IPS-NIHi11 (cell line): Measurements from ENCODE around the gene BCAR3.
"Not testable (repeated sequence)": the region's sequence is repeated elsewhere in the genome, so short reads cannot be mapped to it uniquely, and the experiment has no call there.

ENCODE experiments used
- DNase-seq: peaks from one replicate; pipeline ENCODE4 v3.0.0; 2012; ENCODE audit warnings: mixed read lengths, low spot score

The BCAR3 gene

GRCh38 chr1:93668951-93669350 lies 12.7 kb downstream of the BCAR3 start:
- no peak for DNase-seq

DNA sequence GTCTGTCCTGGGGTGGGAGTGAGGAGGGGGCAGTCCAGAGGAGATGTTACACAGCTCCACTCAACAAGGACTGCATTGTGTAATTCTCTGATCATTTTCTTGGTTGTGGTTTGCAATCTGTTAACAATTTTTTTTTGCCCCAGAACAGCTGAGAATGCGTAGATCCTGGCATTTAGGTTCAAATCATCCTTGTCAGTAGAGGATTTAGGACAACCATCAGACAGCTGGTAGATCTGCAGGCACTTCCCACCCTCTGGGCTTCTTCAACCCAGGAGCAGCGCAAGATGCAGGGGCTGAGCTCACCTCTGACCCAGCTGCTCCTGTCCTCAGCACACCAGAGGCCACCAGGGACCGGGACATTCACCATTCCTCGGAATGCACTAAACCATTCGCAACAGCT lies 13.5 kb downstream of the BCAR3 start:
- DNase-seq: no peak

GRCh38 chr1:93667642-93668041 lies 14.0 kb downstream of the BCAR3 start:
- no peak for DNase-seq

GRCh38 chr1:93666613-93667384 lies 14.8 kb downstream of the BCAR3 start:
- peak; percentile 63 for DNase-seq

DNA sequence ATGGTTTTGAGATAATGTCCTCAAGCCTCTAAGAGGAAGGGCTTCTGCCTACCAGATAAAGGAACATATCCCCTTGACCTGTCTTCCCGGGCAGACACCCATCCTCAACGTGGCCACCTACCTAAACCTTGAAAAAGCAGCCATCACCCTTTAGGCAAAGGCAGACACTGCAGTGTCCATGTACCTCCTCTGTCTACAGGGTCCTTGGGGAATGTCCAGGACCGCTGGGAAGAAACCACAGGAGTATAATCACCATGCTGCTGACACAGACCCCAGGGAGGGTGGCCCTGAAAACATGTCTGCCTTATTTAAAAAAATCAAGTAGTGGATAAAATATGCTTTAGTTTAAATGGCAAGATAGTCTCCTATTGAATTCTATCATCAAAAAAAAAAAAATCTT lies 16.6 kb downstream of the BCAR3 start:
- no peak for DNase-seq

- DNase-seq: no peak
Measured at GRCh38 chr1:93663208-93663614, 18.4 kb downstream of the BCAR3 start.

DNA sequence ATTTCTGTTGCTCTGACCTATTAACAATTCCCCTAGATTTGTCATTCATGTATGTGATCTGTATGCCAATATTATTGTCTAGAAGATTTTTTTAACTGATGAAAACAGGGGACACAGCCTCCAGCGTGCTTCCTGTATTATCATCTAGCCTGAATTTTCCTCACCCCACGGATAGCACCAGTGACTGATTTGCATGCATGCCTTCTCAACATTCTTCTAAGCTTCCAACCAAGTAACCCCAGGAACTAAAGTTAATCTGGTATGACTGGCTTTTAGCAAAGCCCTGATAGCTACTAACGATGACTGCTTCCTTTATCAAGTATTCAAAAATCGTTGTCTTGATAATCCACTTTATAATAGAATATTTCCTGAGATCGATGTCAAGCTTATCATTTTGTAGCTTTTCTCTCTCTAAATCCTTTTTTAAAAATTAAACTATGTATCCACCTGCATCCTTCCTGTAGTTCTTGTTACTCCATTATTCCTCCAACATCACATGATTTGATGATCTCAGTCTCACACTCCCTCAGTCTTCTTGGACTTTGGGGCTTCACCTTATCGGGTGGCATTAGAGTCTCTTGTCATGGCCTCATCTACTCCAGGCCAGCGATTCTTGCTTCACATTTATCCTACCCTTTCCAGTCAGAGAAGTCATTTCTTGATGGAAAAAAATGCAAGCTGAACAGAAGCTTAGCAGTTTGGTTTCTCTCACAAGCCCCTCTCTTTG lies 19.0 kb downstream of the BCAR3 start:
- no peak for DNase-seq

DNA sequence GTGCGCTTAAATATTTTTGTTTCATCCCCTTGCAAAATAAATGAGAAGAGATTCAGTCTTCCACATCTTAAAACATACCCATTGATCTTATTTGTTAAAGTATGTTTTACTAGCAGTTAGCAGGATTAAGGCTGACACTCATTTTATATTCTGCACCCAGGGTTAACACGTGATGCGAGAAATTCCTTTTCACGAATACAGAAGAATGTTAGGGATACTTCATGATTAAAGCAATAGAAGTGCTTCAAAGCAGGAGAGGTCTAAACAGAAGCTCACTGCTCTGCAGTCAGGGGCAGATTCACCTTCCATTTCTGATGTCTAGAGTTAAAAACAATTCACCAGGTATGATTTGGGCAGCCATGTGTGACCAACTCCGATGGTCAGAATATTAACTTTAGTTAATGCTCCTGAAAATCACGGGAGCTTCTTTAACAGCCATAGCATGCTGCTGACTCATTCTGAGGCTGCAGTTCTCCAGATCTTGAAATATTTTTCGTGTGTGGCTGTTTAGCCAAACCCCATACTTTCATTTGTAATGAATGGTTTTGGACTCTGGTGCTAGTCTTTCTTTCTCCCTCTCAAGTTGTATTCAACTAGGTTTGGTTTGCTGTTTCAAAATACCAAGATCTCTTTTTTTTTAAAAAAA lies 19.7 kb downstream of the BCAR3 start:
- no peak for DNase-seq

DNA sequence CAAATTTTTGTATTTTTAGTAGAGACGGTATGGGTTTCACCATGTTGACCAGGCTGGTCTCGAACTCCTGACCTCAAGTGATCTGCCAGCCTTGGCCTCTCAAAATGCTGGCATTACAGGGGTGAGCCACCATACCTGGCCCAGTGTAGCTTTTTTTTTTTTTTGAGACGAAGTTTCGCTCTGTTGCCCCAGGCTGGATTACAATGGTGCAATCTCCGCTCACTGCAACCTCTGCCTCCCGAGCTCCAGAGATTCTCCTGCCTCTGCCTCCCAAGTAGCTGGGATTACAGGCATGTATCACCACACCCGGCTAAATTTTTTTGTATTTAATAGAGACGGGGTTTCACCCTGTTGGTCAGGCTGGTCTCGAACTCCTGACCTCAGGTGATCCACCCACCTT lies 20.3 kb downstream of the BCAR3 start:
- not testable (repeated sequence) for DNase-seq

DNA sequence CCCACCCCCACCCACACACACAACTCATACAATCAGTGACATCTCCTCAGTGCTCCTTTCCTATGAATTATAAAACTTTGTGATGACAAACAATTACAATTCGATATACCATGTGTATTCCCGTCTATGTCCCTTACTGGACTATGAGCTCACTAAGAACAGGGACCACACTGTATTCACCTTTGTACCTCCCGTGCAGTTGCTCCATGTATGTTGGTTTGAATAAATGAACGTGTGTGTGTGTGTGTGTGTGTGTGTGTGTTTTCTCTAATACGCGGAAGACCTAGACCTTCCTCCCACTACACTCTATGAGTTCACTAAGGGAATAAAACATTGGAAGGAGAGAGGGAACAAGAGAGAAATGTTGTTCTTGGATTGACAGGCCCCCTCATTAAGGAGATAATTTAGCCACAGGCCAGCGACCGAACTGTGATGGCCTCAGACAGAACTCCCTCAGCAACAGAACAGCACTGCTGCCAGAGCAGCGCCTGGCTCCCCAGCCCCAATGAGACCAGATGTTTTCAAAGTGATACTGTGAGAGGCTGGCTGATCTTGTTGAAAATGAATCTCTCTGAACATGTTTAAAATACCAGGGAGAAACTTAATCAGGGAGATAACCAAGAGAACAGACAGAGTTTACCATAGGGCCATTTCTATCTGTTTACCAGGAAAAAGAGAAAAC lies 21.7 kb downstream of the BCAR3 start:
- DNase-seq: no peak

DNA sequence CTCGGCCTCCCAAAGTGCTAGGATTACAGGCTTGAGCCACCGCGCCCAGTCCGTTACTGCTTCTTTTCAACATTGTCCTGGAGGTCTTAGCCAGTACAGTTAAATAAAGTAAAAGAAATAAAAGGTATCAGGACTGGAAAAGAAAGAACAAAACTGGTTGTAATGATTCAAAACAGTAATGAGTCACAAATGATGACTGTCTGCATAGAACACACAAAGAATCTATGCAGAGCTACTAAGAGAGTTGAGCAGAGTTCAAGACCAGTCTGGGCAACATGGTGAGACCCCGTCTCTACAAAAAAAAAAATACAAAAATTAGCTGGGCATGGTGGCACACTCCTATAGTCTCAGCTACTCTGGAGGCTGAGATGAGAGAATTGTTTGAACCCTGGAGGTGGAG lies 23.4 kb downstream of the BCAR3 start:
- DNase-seq: no peak

- no peak for DNase-seq
Measured at GRCh38 chr1:93656491-93656890, 25.1 kb downstream of the BCAR3 start.

DNA sequence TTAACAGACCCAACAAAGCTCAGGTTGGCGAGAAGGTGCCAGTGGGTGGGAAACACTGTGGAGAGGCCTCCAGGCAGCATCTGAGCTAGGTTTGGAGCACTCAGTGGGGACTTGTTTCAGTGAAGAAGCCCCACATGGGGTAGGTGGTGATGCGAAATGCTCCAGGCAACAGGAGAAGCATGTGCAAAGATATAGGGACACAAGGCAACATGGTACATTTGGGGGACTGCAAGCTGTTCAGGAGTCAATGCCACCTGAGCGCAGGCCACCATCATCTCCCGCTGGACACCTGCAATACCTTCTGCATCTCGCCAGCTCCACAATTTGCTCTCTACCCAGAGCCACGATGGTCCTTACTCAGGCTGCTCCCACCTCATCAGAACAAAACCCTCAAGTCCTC lies 28.0 kb downstream of the BCAR3 start:
- no peak for DNase-seq

- DNase-seq: no peak
Measured at GRCh38 chr1:93652323-93652949, 29.2 kb downstream of the BCAR3 start.

- DNase-seq: no peak
Measured at GRCh38 chr1:93651695-93652094, 29.9 kb downstream of the BCAR3 start.

- not testable (repeated sequence) for DNase-seq
Measured at GRCh38 chr1:93650159-93650558, 31.5 kb downstream of the BCAR3 start.

GRCh38 chr1:93649231-93649630 lies 32.4 kb downstream of the BCAR3 start:
- DNase-seq: no peak

DNA sequence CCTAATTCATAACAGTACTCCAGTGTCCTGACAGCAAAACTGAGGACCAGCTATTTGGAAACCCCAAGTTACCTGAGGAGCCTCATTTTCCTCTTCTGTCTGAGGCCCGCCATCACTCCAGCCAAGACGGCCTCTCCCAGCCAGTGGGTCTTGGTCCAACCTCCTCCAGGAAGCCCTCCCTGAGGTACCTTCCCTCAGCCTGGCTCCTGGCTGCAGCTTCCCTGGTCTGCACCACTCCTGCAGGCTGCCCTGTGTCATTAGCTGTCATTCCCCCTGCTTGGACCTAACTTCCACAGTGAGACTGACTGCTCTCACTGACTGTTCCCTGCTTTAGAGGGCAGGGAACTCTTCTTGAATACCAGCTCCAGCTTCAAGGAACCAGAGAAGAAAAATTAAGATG lies 33.0 kb downstream of the BCAR3 start:
- no peak for DNase-seq

DNA sequence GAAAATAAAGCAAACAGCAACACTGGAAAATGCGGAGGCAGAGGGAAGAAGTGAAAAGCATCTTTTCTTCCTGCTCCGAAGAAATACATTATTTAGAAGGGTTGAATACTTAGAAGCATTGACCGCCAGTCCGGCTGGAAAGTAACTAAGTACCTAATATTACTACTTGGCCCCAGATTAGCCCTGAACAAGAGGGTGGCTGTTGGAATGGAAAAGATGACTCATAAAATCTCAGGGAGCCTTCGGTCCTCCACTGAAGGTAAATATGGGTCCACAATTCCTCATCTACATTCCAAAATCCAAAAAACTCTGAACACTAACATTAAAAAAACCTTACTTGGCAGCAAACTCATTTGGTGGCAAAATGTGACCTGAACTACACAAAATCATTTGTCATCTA lies 40.1 kb downstream of the BCAR3 start:
- no peak for DNase-seq

DNA sequence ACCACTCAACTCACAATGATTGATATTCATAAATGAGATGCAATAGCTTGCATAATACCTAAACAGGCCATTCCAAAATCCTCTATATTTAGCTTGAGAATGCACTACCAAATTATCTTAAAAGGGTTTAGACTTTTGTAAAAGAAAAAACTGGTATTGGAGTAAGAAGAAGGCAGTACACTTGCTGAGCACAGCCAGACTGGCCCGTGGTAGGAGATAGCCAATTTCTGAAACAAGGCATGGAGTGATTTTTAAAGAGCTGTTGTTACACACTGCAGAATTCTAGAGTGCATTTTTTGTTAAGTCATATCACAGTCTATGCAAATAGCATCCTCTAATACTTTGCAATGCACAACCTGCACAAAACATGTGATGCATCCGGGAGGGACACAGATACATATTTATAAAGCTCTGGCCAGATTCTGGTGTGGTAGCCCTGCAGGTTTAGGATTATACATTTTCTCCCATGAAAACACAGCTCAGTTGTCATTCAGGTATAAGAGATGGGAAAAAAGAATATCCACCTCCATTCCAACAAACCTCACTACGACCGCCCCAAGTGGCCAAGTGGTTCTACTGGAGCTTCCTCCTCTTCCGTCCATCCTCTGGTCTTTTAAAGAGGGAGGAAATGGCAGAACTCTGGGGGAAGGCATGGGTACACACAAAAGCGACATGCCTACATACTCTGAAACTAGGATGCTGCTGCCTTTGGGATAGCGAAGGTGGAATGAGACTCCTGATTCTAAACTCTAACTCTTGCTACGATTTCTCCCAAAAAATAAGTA lies 40.8 kb downstream of the BCAR3 start:
- no peak for DNase-seq

- DNase-seq: peak; percentile 63
Measured at GRCh38 chr1:93638981-93639380, 42.7 kb downstream of the BCAR3 start.
